ENCODE results near the gene OR10A5. TPM values are rescaled to one million over a fixed set of nuclear protein-coding genes. Genes with fewer than 3 reads are reported as not detected.

The OR10A5 gene
- total and polyA plus RNA-seq, 4 experiments from 2014 or later: not detected

- Histone ChIP-seq H3K27me3 (ENCODE audit: insufficient read depth, low read length) (peaks cover 7% of the 10 kb centered on the region), H3K4me3 (ENCODE audit: low read length in 2 of 2) (no peak overlapping the region), H3K9me3 (ENCODE audit: control insufficient read depth in 1 of 2, low read length in 2 of 2) (no peaks in the 10 kb centered on the region), H3K36me3 (ENCODE audit: insufficient read depth, low read length) (no peaks in the 10 kb centered on the region), H3K27ac (ENCODE audit: low read depth, low read length) (no peak overlapping the region), H3K4me1 (ENCODE audit: insufficient read depth, low read length) (no peaks in the 10 kb centered on the region)
- no peak overlapping the region for H3K27ac Mint-ChIP-seq
- intact Hi-C loops (cut with micrococcal nuclease): no loop called here
- H3K36me3 Mint-ChIP-seq: no peaks in the 10 kb centered on the region
- H3K4me1 Mint-ChIP-seq: no peaks in the 10 kb centered on the region
- no peak overlapping the region for H3K4me3 Mint-ChIP-seq
- DNase-seq: no peak
- CTCF ChIA-PET (ENCODE audit: partially characterized antibody): no interaction called here
- peaks cover 5 to 7% of the 10 kb centered on the region in 2 donors for H3K27me3 Mint-ChIP-seq
- POLR2A ChIA-PET (ENCODE audit: partially characterized antibody): interaction anchor here (0.8 kb wide), 1 partner anchor 29 kb away, joined by 3 read pairs; no protein-coding TSS in a partner anchor
- H3K9me3 Mint-ChIP-seq: peaks cover 0 to 8% (median 2%) of the 10 kb centered on the region in 8 donors
Observed at GRCh38 chr11:6889835-6890234, 44.4 kb downstream of the OR10A5 start.

- no peaks in the 10 kb centered on the region for H3K4me1 ChIP-seq (ENCODE audit: insufficient read depth, low read length)
- ChIA-PET POLR2A (ENCODE audit: partially characterized antibody) (no interaction called here), CTCF (ENCODE audit: partially characterized antibody) (no interaction called here)
- no peak for DNase-seq
- H3K36me3 ChIP-seq (ENCODE audit: insufficient read depth, low read length): no peaks in the 10 kb centered on the region
- H3K27ac ChIP-seq (ENCODE audit: low read depth, low read length): no peak within 1 kb of the TSS
- intact Hi-C loops (cut with micrococcal nuclease): no loop called here
- H3K4me3 Mint-ChIP-seq: no peak within 1 kb of the TSS
- no peaks in the 10 kb centered on the region for H3K4me1 Mint-ChIP-seq
- H3K36me3 Mint-ChIP-seq: no peaks in the 10 kb centered on the region
- H3K4me3 ChIP-seq (ENCODE audit: low read length in 2 of 2): no peak within 1 kb of the TSS
- H3K27me3 ChIP-seq (ENCODE audit: insufficient read depth, low read length): peaks cover 3% of the 10 kb centered on the region
- peaks cover 5 to 9% of the 10 kb centered on the region in 2 donors for H3K27me3 Mint-ChIP-seq
- peaks cover 0 to 6% (median 1%) of the 10 kb centered on the region in 8 donors for H3K9me3 Mint-ChIP-seq
- no peaks in the 10 kb centered on the region for H3K9me3 ChIP-seq (ENCODE audit: control insufficient read depth in 1 of 2, low read length in 2 of 2)
- no peak within 1 kb of the TSS for H3K27ac Mint-ChIP-seq
Observed at GRCh38 chr11:6892400-6892799, 46.9 kb downstream of the OR10A5 start, which contains the start of gene OR2D2. TSS of gene OR2D2 (minus strand) at chr11:6892500. CDS start at chr11:6892500, 0 bp downstream.

GRCh38 chr11:6894097-6894496 lies 48.6 kb downstream of the OR10A5 start:
- Histone ChIP-seq H3K27me3 (ENCODE audit: insufficient read depth, low read length) (no peaks in the 10 kb centered on the region), H3K27ac (ENCODE audit: low read depth, low read length) (no peak overlapping the region), H3K9me3 (ENCODE audit: control insufficient read depth in 1 of 2, low read length in 2 of 2) (no peaks in the 10 kb centered on the region), H3K4me3 (ENCODE audit: low read length in 2 of 2) (no peak overlapping the region), H3K4me1 (ENCODE audit: insufficient read depth, low read length) (no peaks in the 10 kb centered on the region), H3K36me3 (ENCODE audit: insufficient read depth, low read length) (no peaks in the 10 kb centered on the region)
- Mint-ChIP-seq H3K27ac (no peak overlapping the region), H3K4me3 (no peak overlapping the region), H3K36me3 (no peaks in the 10 kb centered on the region), H3K9me3 (peaks cover 0 to 5% (median 0%) of the 10 kb centered on the region in 8 donors), H3K27me3 (peaks cover 13 to 14% of the 10 kb centered on the region in 2 donors), H3K4me1 (no peaks in the 10 kb centered on the region)
- DNase-seq: no peak
- intact Hi-C loops (cut with micrococcal nuclease): no loop called here
- ChIA-PET POLR2A (ENCODE audit: partially characterized antibody) (no interaction called here), CTCF (ENCODE audit: partially characterized antibody) (no interaction called here)

GRCh38 chr11:6895010-6895409 lies 49.5 kb downstream of the OR10A5 start:
- no peaks in the 10 kb centered on the region for H3K4me1 Mint-ChIP-seq
- POLR2A ChIA-PET (ENCODE audit: partially characterized antibody): no interaction called here
- no peaks in the 10 kb centered on the region for H3K9me3 Mint-ChIP-seq
- H3K36me3 Mint-ChIP-seq: no peaks in the 10 kb centered on the region
- no peak overlapping the region for H3K27ac Mint-ChIP-seq
- no peaks in the 10 kb centered on the region for H3K36me3 ChIP-seq (ENCODE audit: insufficient read depth, low read length)
- CTCF ChIA-PET (ENCODE audit: partially characterized antibody): no interaction called here
- peaks cover 10 to 16% of the 10 kb centered on the region in 2 donors for H3K27me3 Mint-ChIP-seq
- no peaks in the 10 kb centered on the region for H3K9me3 ChIP-seq (ENCODE audit: control insufficient read depth in 1 of 2, low read length in 2 of 2)
- no peak for DNase-seq
- H3K4me3 Mint-ChIP-seq: no peak overlapping the region
- no peak overlapping the region for H3K27ac ChIP-seq (ENCODE audit: low read depth, low read length)
- no peaks in the 10 kb centered on the region for H3K27me3 ChIP-seq (ENCODE audit: insufficient read depth, low read length)
- H3K4me1 ChIP-seq (ENCODE audit: insufficient read depth, low read length): no peaks in the 10 kb centered on the region
- H3K4me3 ChIP-seq (ENCODE audit: low read length in 2 of 2): no peak overlapping the region
- intact Hi-C loops (cut with micrococcal nuclease): no loop called here

Other genes starting within 250 kb of the OR10A5 start
- 10 to 100 TPM; 29.9 to 36.0 TPM for gene RRP8, start 242.1 kb upstream of the OR10A5 start, total RNA-seq
- 10 to 100 TPM; 19.5 to 28.4 TPM for gene RRP8, start 242.1 kb upstream of the OR10A5 start, polyA plus RNA-seq
- 100 to 1,000 TPM; 131 to 132 TPM for gene ILK, start 241.9 kb upstream of the OR10A5 start, total RNA-seq
- 100 to 1,000 TPM; 121 to 129 TPM for gene ILK, start 241.9 kb upstream of the OR10A5 start, polyA plus RNA-seq
- gene TAF10, start 233.5 kb upstream of the OR10A5 start, total RNA-seq: 100 to 1,000 TPM; 116 to 120 TPM
- 100 to 1,000 TPM; 171 to 367 TPM for gene TAF10, start 233.5 kb upstream of the OR10A5 start, polyA plus RNA-seq
- gene TPP1, start 226.3 kb upstream of the OR10A5 start, total RNA-seq: 100 to 1,000 TPM; 194 to 198 TPM
- 100 to 1,000 TPM; 103 to 144 TPM for gene TPP1, start 226.3 kb upstream of the OR10A5 start, polyA plus RNA-seq
- gene DCHS1, start 189.9 kb upstream of the OR10A5 start, total RNA-seq: 1 to 10 TPM; 6.4 to 6.7 TPM
- 1 to 10 TPM in 1 of 2 donors, under 1 TPM in 1; 0.47 to 2.5 TPM for gene DCHS1, start 189.9 kb upstream of the OR10A5 start, polyA plus RNA-seq
- gene MRPL17, start 162.3 kb upstream of the OR10A5 start, total RNA-seq: 10 to 100 TPM; 33.4 to 36.9 TPM
- 10 to 100 TPM; 12.7 to 42.6 TPM for gene MRPL17, start 162.3 kb upstream of the OR10A5 start, polyA plus RNA-seq
- not detected for gene OR2AG2, start 73.7 kb upstream of the OR10A5 start, total RNA-seq
- not detected for gene OR2AG2, start 73.7 kb upstream of the OR10A5 start, polyA plus RNA-seq
- gene OR2AG1, start 62.7 kb upstream of the OR10A5 start, total RNA-seq: not detected
- gene OR2AG1, start 62.7 kb upstream of the OR10A5 start, polyA plus RNA-seq: not detected
- gene OR6A2, start 46.0 kb upstream of the OR10A5 start, total RNA-seq: not detected
- gene OR6A2, start 46.0 kb upstream of the OR10A5 start, polyA plus RNA-seq: not detected
- not detected for gene OR10A2, start 17.4 kb downstream of the OR10A5 start, total RNA-seq
- gene OR10A2, start 17.4 kb downstream of the OR10A5 start, polyA plus RNA-seq: not detected
- gene OR10A4, start 30.9 kb downstream of the OR10A5 start, total RNA-seq: not detected
- not detected for gene OR10A4, start 30.9 kb downstream of the OR10A5 start, polyA plus RNA-seq
- not detected for gene OR2D2, start 46.8 kb downstream of the OR10A5 start, total RNA-seq
- not detected for gene OR2D2, start 46.8 kb downstream of the OR10A5 start, polyA plus RNA-seq
- not detected for gene OR2D3, start 75.3 kb downstream of the OR10A5 start, total RNA-seq
- not detected for gene OR2D3, start 75.3 kb downstream of the OR10A5 start, polyA plus RNA-seq
- not detected for gene ZNF215, start 80.7 kb downstream of the OR10A5 start, total RNA-seq
- gene ZNF215, start 80.7 kb downstream of the OR10A5 start, polyA plus RNA-seq: not detected
- not detected for gene ZNF214, start 174.7 kb downstream of the OR10A5 start, total RNA-seq
- not detected for gene ZNF214, start 174.7 kb downstream of the OR10A5 start, polyA plus RNA-seq
- not detected for gene NLRP14, start 174.8 kb downstream of the OR10A5 start, total RNA-seq
- gene NLRP14, start 174.8 kb downstream of the OR10A5 start, polyA plus RNA-seq: not detected
- not detected for gene RBMXL2, start 243.3 kb downstream of the OR10A5 start, total RNA-seq
- not detected for gene RBMXL2, start 243.3 kb downstream of the OR10A5 start, polyA plus RNA-seq